DMS53 (cell line): ENCODE measurements around the gene PRDM1.
A peak's percentile ranks its signal among the peaks of the same experiment; 100 is the strongest.
"Not testable (repeated sequence)": the region's sequence is repeated elsewhere in the genome, so short reads cannot be mapped to it uniquely, and the experiment has no call there.

Experiments used
- DNase-seq: peaks from one replicate; lab custom pipeline; 2025; lab: John Stamatoyannopoulos, UW

Gene PRDM1

GRCh38 chr6:106136845-106137244 is 50.7 kb downstream of the PRDM1 start:
- DNase-seq = no peak

GRCh38 chr6:106138151-106138550 is 52.0 kb downstream of the PRDM1 start:
- no peak for DNase-seq

- DNase-seq = no peak
Observed at GRCh38 chr6:106141441-106142237, 55.5 kb downstream of the PRDM1 start.

GRCh38 chr6:106142876-106143431 is 56.8 kb downstream of the PRDM1 start:
- DNase-seq = no peak

GRCh38 chr6:106143665-106144064 is 57.5 kb downstream of the PRDM1 start:
- no peak for DNase-seq

GRCh38 chr6:106145144-106145543 is 59.0 kb downstream of the PRDM1 start:
- DNase-seq = no peak

- DNase-seq = no peak
Observed at GRCh38 chr6:106145741-106146227, 59.6 kb downstream of the PRDM1 start.

- peak; percentile 12 for DNase-seq
Observed at GRCh38 chr6:106146852-106147351, 60.8 kb downstream of the PRDM1 start.

- no peak for DNase-seq
Observed at GRCh38 chr6:106147476-106147875, 61.3 kb downstream of the PRDM1 start.

- DNase-seq = no peak
Observed at GRCh38 chr6:106149472-106150069, 63.4 kb downstream of the PRDM1 start.

- not testable (repeated sequence) for DNase-seq
Observed at GRCh38 chr6:106152476-106152875, 66.3 kb downstream of the PRDM1 start.

GRCh38 chr6:106152952-106153351 is 66.8 kb downstream of the PRDM1 start:
- DNase-seq = no peak

- no peak for DNase-seq
Observed at GRCh38 chr6:106154326-106154725, 68.2 kb downstream of the PRDM1 start.

GRCh38 chr6:106155219-106155830 is 69.2 kb downstream of the PRDM1 start:
- DNase-seq = no peak

GRCh38 chr6:106156413-106156812 is 70.3 kb downstream of the PRDM1 start:
- no peak for DNase-seq

- DNase-seq = no peak
Observed at GRCh38 chr6:106156863-106157262, 70.7 kb downstream of the PRDM1 start.

- no peak for DNase-seq
Observed at GRCh38 chr6:106158816-106159215, 72.7 kb downstream of the PRDM1 start.
